ENCODE results near the gene PID1.

- TF ChIP-seq CTCF (IDR thresholded peaks at IDR 0.05) = no peak
- TF ChIP-seq POLR2A (IDR thresholded peaks at IDR 0.05) = no peak
Measured at GRCh38 chr2:228986961-228987360, 284.1 kb downstream of the PID1 start.
